ENCODE measurements around the gene BAX. TPM values are rescaled to one million over a fixed set of nuclear protein-coding genes. Genes with fewer than 3 reads are reported as not detected.

The BAX gene
- polyA plus RNA-seq, 1 of the 3 experiments (the other 2 are of a cell fraction) = 640 TPM

DNA sequence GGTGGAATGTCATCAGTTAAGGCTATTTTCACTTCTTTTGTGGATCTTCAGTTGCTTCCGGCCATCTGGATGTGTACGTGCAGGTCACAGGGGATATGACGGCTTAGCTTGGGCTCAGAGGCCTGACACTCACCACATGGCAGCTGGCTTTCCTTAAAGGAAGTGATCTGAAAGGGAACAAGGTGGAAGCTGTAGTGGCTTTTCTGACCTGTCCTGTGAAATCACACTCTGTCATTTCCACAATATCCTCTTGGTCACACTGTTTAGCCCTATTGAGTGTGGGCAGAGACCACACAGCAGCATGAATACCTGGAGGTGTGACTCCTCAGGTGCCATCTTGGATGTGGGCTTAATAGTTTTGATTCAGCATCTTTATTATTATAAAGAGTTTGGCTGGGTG is 4.5 kb upstream of the BAX start:
- no peak overlapping the region for H3K9ac ChIP-seq
- H3K79me2 ChIP-seq (ENCODE audit: insufficient read depth) = peaks cover 5% of the 10 kb centered on the region
- no peak overlapping the region for H3K27ac ChIP-seq (ENCODE audit: low read depth in 2 of 2, low read length in 1 of 2)
- POLR2A ChIA-PET = no interaction called here
- WGBS (ENCODE audit: low lambda C conversion rate) = 90% methylated on average over 3 of the region's 3 CpGs
- no peak overlapping the region for H2AFZ ChIP-seq (ENCODE audit: low read depth)
- TF ChIP-seq EZH2phosphoT487 (IDR thresholded peaks at IDR 0.05; ENCODE audit: borderline replicate concordance, low read depth) = no peak
- TF ChIP-seq, protein P1, sequence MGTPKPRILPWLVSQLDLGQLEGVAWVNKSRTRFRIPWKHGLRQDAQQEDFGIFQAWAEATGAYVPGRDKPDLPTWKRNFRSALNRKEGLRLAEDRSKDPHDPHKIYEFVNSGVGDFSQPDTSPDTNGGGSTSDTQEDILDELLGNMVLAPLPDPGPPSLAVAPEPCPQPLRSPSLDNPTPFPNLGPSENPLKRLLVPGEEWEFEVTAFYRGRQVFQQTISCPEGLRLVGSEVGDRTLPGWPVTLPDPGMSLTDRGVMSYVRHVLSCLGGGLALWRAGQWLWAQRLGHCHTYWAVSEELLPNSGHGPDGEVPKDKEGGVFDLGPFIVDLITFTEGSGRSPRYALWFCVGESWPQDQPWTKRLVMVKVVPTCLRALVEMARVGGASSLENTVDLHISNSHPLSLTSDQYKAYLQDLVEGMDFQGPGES (IDR thresholded peaks at IDR 0.05; ENCODE audit: low read depth, low read length) = no peak
- TF ChIP-seq RCOR1 (IDR thresholded peaks at IDR 0.05; ENCODE audit: low read length) = no peak
- CTCF ChIA-PET = interaction anchor here (2.9 kb wide), 1 partner anchor 21 kb away, joined by 7 read pairs; no protein-coding TSS in a partner anchor
- no peaks in the 10 kb centered on the region for H3K9me2 ChIP-seq
- no peak overlapping the region for H3K4me3 ChIP-seq (ENCODE audit: low read depth in 2 of 2, low read length in 1 of 2)
- no peaks in the 10 kb centered on the region for H3K4me1 ChIP-seq (ENCODE audit: control insufficient read depth in 1 of 2, insufficient read depth in 2 of 2, low read depth in 1 of 2, low read length in 1 of 2)
- no peaks in the 10 kb centered on the region for H3K9me3 ChIP-seq
- no peaks in the 10 kb centered on the region for H3K27me3 ChIP-seq (ENCODE audit: insufficient read depth)
- H3K4me2 ChIP-seq = no peak overlapping the region
- no peaks in the 10 kb centered on the region for H3F3A ChIP-seq (replicated peaks; ENCODE audit: insufficient read depth)
- no peak for DNase-seq
- no peaks in the 10 kb centered on the region for H4K20me1 ChIP-seq (ENCODE audit: insufficient read depth)
- no peaks in the 10 kb centered on the region for H3K36me3 ChIP-seq (replicated peaks in 1 of 2; ENCODE audit: control insufficient read depth in 1 of 2, insufficient read depth in 2 of 2, low read length in 1 of 2)

DNA sequence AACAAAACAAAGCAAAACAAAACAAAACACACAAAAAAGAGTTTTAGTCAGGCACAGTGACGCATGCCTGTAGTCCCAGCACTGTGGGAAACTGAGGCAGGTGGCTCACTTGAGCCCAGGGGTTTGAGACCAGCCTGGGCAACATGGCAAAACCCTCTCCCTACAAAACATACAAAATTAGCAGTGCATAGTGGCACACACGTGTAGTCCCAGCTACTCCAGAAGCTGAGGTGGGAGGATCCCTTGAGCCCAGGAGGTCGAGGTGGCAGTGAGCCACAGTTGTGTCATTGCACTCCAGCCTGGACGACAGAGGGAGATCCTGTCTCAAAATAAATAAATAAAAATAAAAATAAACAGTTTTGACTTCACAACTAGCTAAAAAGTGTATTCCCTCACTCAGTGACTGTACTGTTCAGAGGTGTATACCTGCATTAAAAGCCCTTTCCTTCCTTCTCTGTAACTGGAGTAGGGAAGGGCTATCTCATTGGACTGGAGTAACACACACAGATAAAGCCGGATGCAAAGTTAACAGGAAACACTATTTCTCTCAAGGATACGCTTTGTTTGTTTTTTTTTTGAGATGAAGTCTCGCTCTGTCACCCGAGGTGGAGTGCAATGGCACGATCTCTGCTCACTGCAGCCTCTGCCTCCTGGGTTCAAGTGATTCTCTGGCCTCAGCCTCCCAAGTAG is 3.7 kb upstream of the BAX start:
- Histone ChIP-seq H3K4me3 (ENCODE audit: low read depth in 2 of 2, low read length in 1 of 2) (no peak overlapping the region), H3K36me3 (replicated peaks in 1 of 2; ENCODE audit: control insufficient read depth in 1 of 2, insufficient read depth in 2 of 2, low read length in 1 of 2) (peaks cover 0 to 3% of the 10 kb centered on the region in 2 experiments), H3K4me2 (no peak overlapping the region), H3F3A (replicated peaks; ENCODE audit: insufficient read depth) (no peaks in the 10 kb centered on the region), H3K9ac (no peak overlapping the region), H3K27me3 (ENCODE audit: insufficient read depth) (no peaks in the 10 kb centered on the region), H3K4me1 (ENCODE audit: control insufficient read depth in 1 of 2, insufficient read depth in 2 of 2, low read depth in 1 of 2, low read length in 1 of 2) (peaks cover 4 to 8% of the 10 kb centered on the region in 2 experiments; a peak in 2 of 4 replicates), H2AFZ (ENCODE audit: low read depth) (no peak overlapping the region), H3K9me3 (no peaks in the 10 kb centered on the region), H3K27ac (ENCODE audit: low read depth in 2 of 2, low read length in 1 of 2) (no peak overlapping the region), H4K20me1 (ENCODE audit: insufficient read depth) (no peaks in the 10 kb centered on the region), H3K9me2 (no peaks in the 10 kb centered on the region), H3K79me2 (ENCODE audit: insufficient read depth) (peaks cover 13% of the 10 kb centered on the region)
- no peak for DNase-seq
- TF ChIP-seq CHD2 (IDR thresholded peaks at IDR 0.05; ENCODE audit: low read length, partially characterized antibody) (no peak), TCF12 (IDR thresholded peaks at IDR 0.05) (no peak), GABPA (IDR thresholded peaks at IDR 0.05; ENCODE audit: low read depth) (no peak), RXRA (IDR thresholded peaks at IDR 0.05; ENCODE audit: borderline replicate concordance, low read depth) (no peak), TAF1 (IDR thresholded peaks at IDR 0.05; ENCODE audit: borderline replicate concordance, low read depth, low read length) (no peak), RCOR1 (IDR thresholded peaks at IDR 0.05; ENCODE audit: low read length) (no peak), SMC3 (IDR thresholded peaks at IDR 0.05; ENCODE audit: low read depth, low read length) (no peak), EP300 (IDR thresholded peaks at IDR 0.05; ENCODE audit: borderline replicate concordance in 1 of 2, low read depth in 1 of 2, low read length in 1 of 2) (no peak), RFX5 (IDR thresholded peaks at IDR 0.05; ENCODE audit: low read length) (no peak), TEAD4 (IDR thresholded peaks at IDR 0.05; ENCODE audit: borderline replicate concordance, insufficient read depth) (no peak), NFIC (IDR thresholded peaks at IDR 0.05; ENCODE audit: borderline replicate concordance) (no peak), GATA2 (CRISPR knock-in tag; IDR thresholded peaks at IDR 0.05) (no peak), RAD21 (IDR thresholded peaks at IDR 0.05; ENCODE audit: low read length) (no peak), FOXM1 (IDR thresholded peaks at IDR 0.05; ENCODE audit: low read depth) (no peak)
- TF ChIP-seq, protein P2, sequence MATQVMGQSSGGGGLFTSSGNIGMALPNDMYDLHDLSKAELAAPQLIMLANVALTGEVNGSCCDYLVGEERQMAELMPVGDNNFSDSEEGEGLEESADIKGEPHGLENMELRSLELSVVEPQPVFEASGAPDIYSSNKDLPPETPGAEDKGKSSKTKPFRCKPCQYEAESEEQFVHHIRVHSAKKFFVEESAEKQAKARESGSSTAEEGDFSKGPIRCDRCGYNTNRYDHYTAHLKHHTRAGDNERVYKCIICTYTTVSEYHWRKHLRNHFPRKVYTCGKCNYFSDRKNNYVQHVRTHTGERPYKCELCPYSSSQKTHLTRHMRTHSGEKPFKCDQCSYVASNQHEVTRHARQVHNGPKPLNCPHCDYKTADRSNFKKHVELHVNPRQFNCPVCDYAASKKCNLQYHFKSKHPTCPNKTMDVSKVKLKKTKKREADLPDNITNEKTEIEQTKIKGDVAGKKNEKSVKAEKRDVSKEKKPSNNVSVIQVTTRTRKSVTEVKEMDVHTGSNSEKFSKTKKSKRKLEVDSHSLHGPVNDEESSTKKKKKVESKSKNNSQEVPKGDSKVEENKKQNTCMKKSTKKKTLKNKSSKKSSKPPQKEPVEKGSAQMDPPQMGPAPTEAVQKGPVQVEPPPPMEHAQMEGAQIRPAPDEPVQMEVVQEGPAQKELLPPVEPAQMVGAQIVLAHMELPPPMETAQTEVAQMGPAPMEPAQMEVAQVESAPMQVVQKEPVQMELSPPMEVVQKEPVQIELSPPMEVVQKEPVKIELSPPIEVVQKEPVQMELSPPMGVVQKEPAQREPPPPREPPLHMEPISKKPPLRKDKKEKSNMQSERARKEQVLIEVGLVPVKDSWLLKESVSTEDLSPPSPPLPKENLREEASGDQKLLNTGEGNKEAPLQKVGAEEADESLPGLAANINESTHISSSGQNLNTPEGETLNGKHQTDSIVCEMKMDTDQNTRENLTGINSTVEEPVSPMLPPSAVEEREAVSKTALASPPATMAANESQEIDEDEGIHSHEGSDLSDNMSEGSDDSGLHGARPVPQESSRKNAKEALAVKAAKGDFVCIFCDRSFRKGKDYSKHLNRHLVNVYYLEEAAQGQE (IDR thresholded peaks at IDR 0.05; ENCODE audit: low read depth, low read length) = no peak
- TF ChIP-seq, protein P3, sequence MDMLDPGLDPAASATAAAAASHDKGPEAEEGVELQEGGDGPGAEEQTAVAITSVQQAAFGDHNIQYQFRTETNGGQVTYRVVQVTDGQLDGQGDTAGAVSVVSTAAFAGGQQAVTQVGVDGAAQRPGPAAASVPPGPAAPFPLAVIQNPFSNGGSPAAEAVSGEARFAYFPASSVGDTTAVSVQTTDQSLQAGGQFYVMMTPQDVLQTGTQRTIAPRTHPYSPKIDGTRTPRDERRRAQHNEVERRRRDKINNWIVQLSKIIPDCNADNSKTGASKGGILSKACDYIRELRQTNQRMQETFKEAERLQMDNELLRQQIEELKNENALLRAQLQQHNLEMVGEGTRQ (IDR thresholded peaks at IDR 0.05; ENCODE audit: borderline replicate concordance, low read depth, low read length) = no peak
- 65% methylated on average over 9 of the region's 9 CpGs for WGBS (ENCODE audit: low lambda C conversion rate)
- POLR2A ChIA-PET = no interaction called here
- CTCF ChIA-PET = interaction anchor here (2.9 kb wide), 1 partner anchor 20 kb away, joined by 7 read pairs; no protein-coding TSS in a partner anchor

Data from SK-N-SH (cell line).